Natural killer cell (primary cell): ENCODE results near the gene MAN1A1. TPM values are rescaled to one million over a fixed set of nuclear protein-coding genes. Genes with fewer than 3 reads are reported as not detected.

Experiments used
- ATAC-seq, 3 donors: fragments of 150-1000 bp in 2 of 3; fragments of 200-7000 bp in 1 of 3; cut with Tn5 transposase; 1 replicate in 1 of 3; 2 replicates in 2 of 3; pipeline ENCODE4 v1.10.0; 2021; ENCODE audit warnings: mild to moderate bottlenecking in 2 of 3, moderate library complexity in 2 of 3
- DNase-seq, 2 donors: peaks; one replicate each; pipeline versions ENCODE4 v3.0.0 to v3.0.0-alpha.2; 2013 to 2021; ENCODE audit warnings: mixed read lengths in 1 of 2
- H3K27ac ChIP-seq: one replicate; pipeline ENCODE4 v1.5.1; 2013; ENCODE audit warnings: mild to moderate bottlenecking, low read length
- H3K27me3 ChIP-seq: one replicate; pipeline ENCODE4 v1.6.1; 2013; ENCODE audit warnings: low read length; ENCODE audit not compliant: control insufficient read depth, insufficient read depth
- H3K36me3 ChIP-seq: one replicate; pipeline ENCODE4 v1.6.1; 2013; ENCODE audit warnings: low read length; ENCODE audit not compliant: control insufficient read depth, insufficient read depth
- H3K4me1 ChIP-seq: one replicate; pipeline ENCODE4 v1.6.1; 2013; ENCODE audit warnings: low read length; ENCODE audit not compliant: control insufficient read depth, insufficient read depth
- H3K4me3 ChIP-seq: one replicate; pipeline ENCODE4 v1.5.1; 2013; ENCODE audit warnings: low read length
- H3K9me3 ChIP-seq: one replicate; pipeline ENCODE4 v1.6.1; 2013; ENCODE audit warnings: low read length; ENCODE audit not compliant: control insufficient read depth, insufficient read depth
- H3K27ac Mint-ChIP-seq, 2 donors: one replicate each; pipeline ENCODE4 v1.8.0; 2022; ENCODE audit warnings: mild to moderate bottlenecking in 2 of 2, mixed read lengths in 2 of 2, moderate library complexity in 1 of 2
- H3K27me3 Mint-ChIP-seq, 2 donors: one replicate each; pipeline ENCODE4 v1.8.0; 2022; ENCODE audit warnings: low read depth in 2 of 2, mixed read lengths in 2 of 2
- H3K36me3 Mint-ChIP-seq: one replicate; pipeline ENCODE4 v1.8.0; 2022; ENCODE audit warnings: mixed read lengths
- H3K4me1 Mint-ChIP-seq, 2 donors: one replicate each; pipeline ENCODE4 v1.8.0; 2022; ENCODE audit warnings: mixed read lengths in 2 of 2
- H3K4me3 Mint-ChIP-seq: one replicate; pipeline ENCODE4 v1.8.0; 2022; ENCODE audit warnings: mild to moderate bottlenecking, moderate library complexity, mixed read lengths
- H3K9me3 Mint-ChIP-seq, 2 donors: one replicate each; pipeline ENCODE4 v1.8.0; 2022; ENCODE audit warnings: mixed read lengths in 2 of 2
- WGBS: methylation state at CpG from one replicate; pipeline ENCODE4 v1.1.7; 2013; ENCODE audit warnings: missing lambda C conversion rate; ENCODE audit not compliant: insufficient coverage; 5-methylcytosine and 5-hydroxymethylcytosine counted together
- intact Hi-C: fragments of 100-400 bp; cut with micrococcal nuclease; formaldehyde crosslinking; loops from one replicate; pipeline ENCODE4 v1.14.2; 2022
- total RNA-seq, 4 donors: library from RNA; stranded (reverse); fragments of 120-200 nt in 1 of 4; gene quantifications; one replicate each; pipeline versions ENCODE4 v1.2.3 to v1.2.4, GENCODE V29; 2013 to 2022
- TF ChIP-seq, protein P1 (sequence below): fragments of 200-600 bp; IDR thresholded peaks from one replicate; pipeline ENCODE4 v1.8.0; 2022; ENCODE audit warnings: antibody characterized with exemption

Gene MAN1A1
- total RNA-seq, 3 donors from 2014 or later (not counting 1 experiment from before 2014, with no cell fraction given) = 45.6 to 54.6 (median 53.6) TPM

- no peak overlapping the region for H3K4me3 ChIP-seq
- H3K36me3 ChIP-seq = peaks cover 3% of the 10 kb centered on the region
- H3K27me3 Mint-ChIP-seq = no peaks in the 10 kb centered on the region
- H3K36me3 Mint-ChIP-seq = peaks cover 6% of the 10 kb centered on the region
- 98% methylated on average over 7 of the region's 8 CpGs for WGBS
- no peaks in the 10 kb centered on the region for H3K9me3 Mint-ChIP-seq
- no peak overlapping the region for H3K27ac Mint-ChIP-seq
- H3K9me3 ChIP-seq = no peaks in the 10 kb centered on the region
- DNase-seq (no peak), ATAC-seq (no peak)
- TF ChIP-seq, protein P1, sequence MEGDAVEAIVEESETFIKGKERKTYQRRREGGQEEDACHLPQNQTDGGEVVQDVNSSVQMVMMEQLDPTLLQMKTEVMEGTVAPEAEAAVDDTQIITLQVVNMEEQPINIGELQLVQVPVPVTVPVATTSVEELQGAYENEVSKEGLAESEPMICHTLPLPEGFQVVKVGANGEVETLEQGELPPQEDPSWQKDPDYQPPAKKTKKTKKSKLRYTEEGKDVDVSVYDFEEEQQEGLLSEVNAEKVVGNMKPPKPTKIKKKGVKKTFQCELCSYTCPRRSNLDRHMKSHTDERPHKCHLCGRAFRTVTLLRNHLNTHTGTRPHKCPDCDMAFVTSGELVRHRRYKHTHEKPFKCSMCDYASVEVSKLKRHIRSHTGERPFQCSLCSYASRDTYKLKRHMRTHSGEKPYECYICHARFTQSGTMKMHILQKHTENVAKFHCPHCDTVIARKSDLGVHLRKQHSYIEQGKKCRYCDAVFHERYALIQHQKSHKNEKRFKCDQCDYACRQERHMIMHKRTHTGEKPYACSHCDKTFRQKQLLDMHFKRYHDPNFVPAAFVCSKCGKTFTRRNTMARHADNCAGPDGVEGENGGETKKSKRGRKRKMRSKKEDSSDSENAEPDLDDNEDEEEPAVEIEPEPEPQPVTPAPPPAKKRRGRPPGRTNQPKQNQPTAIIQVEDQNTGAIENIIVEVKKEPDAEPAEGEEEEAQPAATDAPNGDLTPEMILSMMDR = no peak
- no peak overlapping the region for H3K27ac ChIP-seq
- intact Hi-C loops = no loop called here
- H3K4me3 Mint-ChIP-seq = no peak overlapping the region
- no peaks in the 10 kb centered on the region for H3K27me3 ChIP-seq
- H3K4me1 Mint-ChIP-seq = peaks cover 14 to 22% of the 10 kb centered on the region in 2 donors
- no peaks in the 10 kb centered on the region for H3K4me1 ChIP-seq
These were observed 174.4 kb downstream of the MAN1A1 start for GRCh38 chr6:119174879-119175817.

DNA sequence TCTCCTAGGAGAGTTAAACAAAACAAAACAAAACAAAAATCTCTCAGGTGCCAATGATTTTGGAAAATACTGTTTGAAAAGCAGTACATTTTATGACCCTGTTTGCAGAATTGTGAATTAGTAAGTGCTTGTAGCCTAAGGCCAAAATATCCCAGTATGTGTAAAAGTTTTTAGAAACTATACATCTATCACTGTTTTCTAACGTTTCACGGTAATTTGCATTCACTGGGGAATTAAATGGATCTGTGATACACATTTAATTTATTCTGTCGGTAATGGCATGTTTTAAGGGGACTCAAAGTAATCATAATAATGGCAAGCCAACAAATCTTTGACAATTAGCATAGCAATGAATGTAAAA, 175.5 kb downstream of the MAN1A1 start:
- ATAC-seq (no peak), DNase-seq (no peak)
- H3K9me3 Mint-ChIP-seq = no peaks in the 10 kb centered on the region

DNA sequence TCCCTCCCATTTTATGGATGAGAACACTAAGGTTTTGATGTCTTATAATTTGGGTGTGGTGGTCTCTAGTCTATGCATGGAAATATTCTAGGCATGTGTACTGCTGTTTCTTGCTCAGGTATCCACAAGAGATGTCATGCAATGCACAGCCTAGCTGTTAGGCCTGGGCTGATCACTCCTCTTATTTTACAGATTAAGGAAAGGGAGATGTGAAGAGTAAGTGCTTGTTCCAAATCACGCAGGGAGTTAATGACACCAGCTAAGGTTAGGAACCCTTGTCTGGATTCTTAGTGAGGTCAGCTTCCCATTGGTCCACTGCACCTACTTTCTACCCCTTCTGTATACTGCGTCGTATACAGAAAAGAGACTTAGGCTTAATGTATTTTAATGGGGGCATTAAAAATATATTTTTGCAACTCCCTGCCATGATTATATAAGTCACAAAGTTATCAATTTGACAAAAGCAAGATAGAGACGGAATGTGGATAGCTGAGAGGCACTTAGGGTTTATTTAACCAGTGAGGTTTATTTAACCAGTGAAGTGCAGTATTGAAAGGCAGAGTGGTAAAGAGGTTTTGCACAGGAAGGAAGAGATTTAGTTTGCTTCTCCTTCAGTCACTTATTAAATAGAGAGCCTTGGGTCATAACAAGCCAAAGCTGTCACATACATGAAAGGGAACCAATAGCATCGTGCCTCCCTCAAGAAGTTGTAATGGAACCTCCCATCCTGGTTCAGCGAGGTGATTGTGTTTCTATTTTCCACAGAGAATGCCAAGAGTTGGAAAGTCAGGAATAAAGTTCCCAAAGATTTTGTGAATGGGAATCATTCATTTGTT, 176.1 kb downstream of the MAN1A1 start:
- Mint-ChIP-seq H3K4me1 (peaks cover 5 to 13% of the 10 kb centered on the region in 2 donors), H3K27ac (no peak overlapping the region), H3K4me3 (no peak overlapping the region), H3K27me3 (peaks cover 0 to 10% of the 10 kb centered on the region in 2 donors), H3K36me3 (peaks cover under 1% of the 10 kb centered on the region), H3K9me3 (no peaks in the 10 kb centered on the region)
- intact Hi-C loops = no loop called here
- Histone ChIP-seq H3K9me3 (no peaks in the 10 kb centered on the region), H3K4me1 (no peaks in the 10 kb centered on the region), H3K27me3 (no peaks in the 10 kb centered on the region), H3K27ac (no peak overlapping the region), H3K36me3 (no peaks in the 10 kb centered on the region), H3K4me3 (no peak overlapping the region)
- DNase-seq (no peak), ATAC-seq (no peak)
- TF ChIP-seq, protein P1 = no peak
- 76% methylated on average over 4 of the region's 6 CpGs for WGBS

More for the DNA sequence above, 175.5 kb downstream of the MAN1A1 start:
- Histone ChIP-seq H3K9me3 (no peaks in the 10 kb centered on the region), H3K4me1 (no peaks in the 10 kb centered on the region), H3K36me3 (peaks cover 1% of the 10 kb centered on the region), H3K27ac (no peak overlapping the region), H3K4me3 (no peak overlapping the region), H3K27me3 (no peaks in the 10 kb centered on the region)
- TF ChIP-seq, protein P1 = no peak
- Mint-ChIP-seq H3K4me1 (peaks cover 5 to 13% of the 10 kb centered on the region in 2 donors), H3K27ac (no peak overlapping the region), H3K27me3 (peaks cover 0 to 4% of the 10 kb centered on the region in 2 donors), H3K36me3 (peaks cover 6% of the 10 kb centered on the region), H3K4me3 (no peak overlapping the region)
- intact Hi-C loops = no loop called here
- 96% methylated on average over 2 of the region's 3 CpGs for WGBS
